ENCODE measurements around the gene UGT1A3.

UGT1A3 gene

DNA sequence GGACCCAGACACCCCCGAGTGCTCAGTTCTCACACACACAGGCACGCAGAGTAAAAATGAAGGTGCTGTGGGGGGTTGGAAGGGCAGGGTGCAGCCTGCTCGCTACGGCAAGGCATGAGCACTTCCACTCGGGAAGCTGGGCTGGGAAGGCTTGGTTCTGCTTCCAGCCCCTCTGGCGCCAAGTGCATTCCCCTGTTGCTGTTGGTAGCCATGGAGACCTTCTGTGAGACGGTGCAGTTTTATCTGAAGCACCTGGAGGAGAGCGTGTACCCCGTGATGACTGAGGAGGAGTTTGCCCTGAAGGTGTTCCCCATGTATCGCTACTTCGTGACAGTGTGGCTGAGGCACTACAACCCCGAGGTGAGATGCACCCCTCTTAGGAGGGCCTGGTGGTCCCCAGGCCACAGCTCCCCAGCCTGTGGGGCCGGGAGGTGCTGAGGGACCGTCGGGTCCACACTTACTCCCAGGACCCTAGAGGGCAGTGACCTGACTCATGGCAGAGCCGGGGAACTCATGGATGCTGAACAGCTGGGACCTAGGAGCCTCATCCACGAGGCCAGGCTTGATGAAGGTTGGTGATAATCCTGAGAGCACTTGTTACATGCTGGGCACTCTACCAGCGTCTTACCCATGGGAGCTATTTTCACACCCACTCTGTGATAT is 64.8 kb downstream of the UGT1A3 start:
- DNase-seq (ENCODE audit: extremely low spot score) = no peak
- ChIA-PET CTCF (no interaction called here), POLR2A (no interaction called here)
- no peak for TF ChIP-seq CTCF (IDR thresholded peaks at IDR 0.05; ENCODE audit: control extremely low read depth, extremely low read depth, low read depth, missing control alignments)

DNA sequence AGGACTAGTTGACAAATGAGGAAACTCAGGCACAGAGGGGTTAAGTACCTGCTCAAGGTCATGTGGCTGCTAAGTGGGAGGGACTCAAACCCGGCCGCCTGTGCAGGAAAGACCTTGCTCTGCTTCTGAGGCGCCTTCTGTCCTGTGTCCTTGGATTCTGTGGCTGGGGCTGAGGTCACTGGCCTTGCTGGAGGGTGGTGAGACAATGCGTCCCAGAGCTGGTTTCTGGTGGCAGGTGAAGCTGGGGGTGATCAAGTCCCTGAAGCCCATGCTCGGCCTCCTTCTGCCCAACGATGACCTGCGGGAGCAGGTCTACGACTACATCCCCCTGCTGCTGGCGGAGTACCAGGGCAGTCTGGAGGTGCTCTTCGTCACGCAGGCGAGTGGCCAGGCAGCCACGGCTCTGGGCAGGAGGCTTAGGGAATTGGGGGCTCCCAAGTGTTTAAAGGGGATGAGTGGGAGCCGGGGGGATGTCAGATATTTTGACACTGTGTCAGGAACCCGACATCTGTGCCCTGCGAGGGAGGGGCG is 65.4 kb downstream of the UGT1A3 start:
- no peak for DNase-seq (ENCODE audit: extremely low spot score)
- POLR2A ChIA-PET = no interaction called here
- TF ChIP-seq CTCF (IDR thresholded peaks at IDR 0.05; ENCODE audit: control extremely low read depth, extremely low read depth, low read depth, missing control alignments) = no peak
- CTCF ChIA-PET = interaction anchor here (1.7 kb wide), 1 partner anchor 14 kb away, joined by 4 read pairs; no protein-coding TSS in a partner anchor

DNA sequence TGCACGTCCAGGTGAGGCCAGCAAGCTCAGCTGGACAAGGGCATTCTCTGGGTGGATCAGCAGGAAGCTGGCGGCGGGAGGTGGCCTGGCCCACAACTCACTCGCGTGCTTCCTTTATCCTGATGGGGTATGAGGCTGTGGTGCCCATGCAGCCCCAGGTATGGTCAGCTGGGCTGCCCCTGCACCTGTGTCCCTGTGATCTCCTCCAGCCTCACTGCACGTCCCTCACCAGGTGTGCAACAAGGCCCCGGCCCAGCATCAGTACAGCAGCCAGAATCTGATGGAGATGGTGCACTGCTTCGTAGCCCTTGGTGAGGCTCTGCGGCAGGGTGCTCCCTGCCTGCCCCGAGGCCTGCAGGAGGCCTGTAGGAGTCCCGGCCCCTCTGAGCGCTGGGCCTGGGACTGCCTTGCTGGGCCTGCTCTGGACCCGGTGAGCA is 66.9 kb downstream of the UGT1A3 start:
- CTCF ChIA-PET = interaction anchor here (1.1 to 1.9 kb wide), 3 partner anchors 9 to 19 kb away, joined by 3 to 4 read pairs (median 4); no protein-coding TSS in a partner anchor

GRCh38 chr2:233796254-233796653 is 67.4 kb downstream of the UGT1A3 start:
- no peak for TF ChIP-seq CTCF (IDR thresholded peaks at IDR 0.05; ENCODE audit: control extremely low read depth, extremely low read depth, low read depth, missing control alignments)
- POLR2A ChIA-PET = no interaction called here
- no peak for DNase-seq (ENCODE audit: extremely low spot score)
- CTCF ChIA-PET = interaction anchor here (1.1 to 1.9 kb wide), 3 partner anchors 9 to 18 kb away, joined by 3 to 4 read pairs (median 4); no protein-coding TSS in a partner anchor

More for the DNA sequence above, 66.9 kb downstream of the UGT1A3 start:
- POLR2A ChIA-PET = no interaction called here
- no peak for DNase-seq (ENCODE audit: extremely low spot score)
- no peak for TF ChIP-seq CTCF (IDR thresholded peaks at IDR 0.05; ENCODE audit: control extremely low read depth, extremely low read depth, low read depth, missing control alignments)

DNA sequence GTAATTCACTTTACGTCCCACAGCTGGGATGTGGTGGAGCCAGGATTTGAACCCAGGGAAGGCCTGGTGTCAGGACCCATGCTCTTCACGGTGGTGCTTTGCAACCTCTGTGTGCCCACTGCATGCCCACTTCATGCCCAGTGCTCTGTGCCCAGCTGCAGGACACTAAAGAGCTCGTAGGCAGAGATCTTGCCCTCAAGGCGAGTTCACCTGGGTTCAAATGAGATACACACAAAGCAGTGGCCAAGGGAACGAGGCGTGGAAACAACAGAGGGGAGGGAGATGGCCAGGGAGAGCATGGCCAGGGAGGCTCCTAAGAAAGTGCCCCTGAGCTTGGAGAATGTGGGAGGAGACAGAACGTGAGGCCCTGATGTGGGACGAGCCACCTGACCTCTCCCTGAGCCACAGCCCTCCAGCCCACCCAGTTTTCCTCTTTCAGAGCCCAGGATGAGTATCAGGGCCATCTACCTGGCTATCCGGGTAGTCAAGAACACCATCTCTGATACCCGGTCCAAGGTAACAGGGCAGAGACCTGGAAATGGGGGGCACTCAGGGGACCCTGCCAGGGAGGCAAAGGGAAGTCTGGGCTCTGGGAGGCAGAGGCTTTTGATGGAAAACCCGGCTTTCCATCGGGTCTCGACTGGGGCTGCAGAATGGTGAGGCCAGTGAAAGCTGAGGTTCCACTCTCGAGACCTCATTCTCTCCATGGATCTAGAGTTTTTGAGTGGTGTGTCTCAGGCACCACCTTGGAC is 69.7 kb downstream of the UGT1A3 start:
- CTCF ChIA-PET = interaction anchor here (1.2 to 1.6 kb wide), 2 partner anchors 59 to 87 kb away, joined by 3 to 4 read pairs; no protein-coding TSS in a partner anchor
- no peak for TF ChIP-seq CTCF (IDR thresholded peaks at IDR 0.05; ENCODE audit: control extremely low read depth, extremely low read depth, low read depth, missing control alignments)
- POLR2A ChIA-PET = no interaction called here
- DNase-seq (ENCODE audit: extremely low spot score) = no peak

DNA sequence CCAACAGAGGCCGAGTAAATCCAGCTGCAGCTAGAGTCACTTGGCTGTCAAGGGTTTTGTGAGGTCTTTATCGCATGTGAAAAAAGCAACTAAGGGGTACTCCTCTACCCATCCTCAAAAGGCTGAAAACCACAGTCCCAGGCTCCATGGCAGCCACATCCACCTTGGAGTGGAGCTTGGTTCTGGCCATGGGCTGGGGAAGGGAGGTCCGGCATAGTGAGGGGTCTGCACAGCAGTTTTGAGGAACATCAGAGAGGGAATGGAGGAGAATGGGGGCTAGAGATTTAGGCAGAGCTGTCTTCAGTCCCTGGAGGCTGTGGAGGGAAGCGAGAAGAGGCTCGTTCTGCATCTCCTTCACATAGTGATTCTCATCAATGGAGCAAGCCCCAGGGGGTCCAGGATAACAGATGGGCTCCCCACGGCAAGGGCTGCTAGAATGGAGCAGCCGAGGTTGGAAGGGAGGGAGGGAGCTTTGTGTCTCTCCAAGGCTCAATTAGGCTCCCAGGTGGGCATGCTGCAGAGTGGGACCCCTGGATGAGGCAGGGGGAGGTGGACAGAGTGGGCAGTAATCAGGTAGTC is 70.3 kb downstream of the UGT1A3 start:
- POLR2A ChIA-PET = no interaction called here
- TF ChIP-seq CTCF (IDR thresholded peaks at IDR 0.05; ENCODE audit: control extremely low read depth, extremely low read depth, low read depth, missing control alignments) = no peak
- no peak for DNase-seq (ENCODE audit: extremely low spot score)
- CTCF ChIA-PET = interaction anchor here (1.2 to 1.6 kb wide), 2 partner anchors 58 to 88 kb away, joined by 3 to 4 read pairs; no protein-coding TSS in a partner anchor
